RWPE2 (cell line): ENCODE data around the gene ACTR3C.

Source experiments
- ATAC-seq: fragments of 200-7000 bp; cut with Tn5 transposase; 3 replicates; pipeline ENCODE4 v1.9.1; 2021; ENCODE audit warnings: low read depth
- DNase-seq: peaks from one replicate; pipeline ENCODE4 v3.0.0-alpha.2; 2020; ENCODE audit warnings: low spot score
- H3K27ac ChIP-seq: fragments of 450-650 bp; 2 replicates; pipeline ENCODE4 v1.5.1; 2017; ENCODE audit warnings: mild to moderate bottlenecking; ENCODE audit not compliant: poor library complexity, severe bottlenecking
- H3K27me3 ChIP-seq: fragments of 250-450 bp; sonication (Bioruptor Pico); 2 replicates; pipeline ENCODE4 v1.5.1; 2021; ENCODE audit warnings: mild to moderate bottlenecking, moderate library complexity; ENCODE audit not compliant: insufficient read depth, poor library complexity, severe bottlenecking
- H3K36me3 ChIP-seq: fragments of 250-450 bp; sonication (Bioruptor Pico); 2 replicates; pipeline ENCODE4 v1.5.1; 2020; ENCODE audit warnings: low read depth, mild to moderate bottlenecking, moderate library complexity
- H3K4me1 ChIP-seq: fragments of 250-450 bp; sonication (Bioruptor Pico); 2 replicates; pipeline ENCODE4 v1.5.1; 2021; ENCODE audit warnings: mild to moderate bottlenecking, moderate library complexity; ENCODE audit not compliant: insufficient read depth, poor library complexity, severe bottlenecking
- H3K4me3 ChIP-seq: fragments of 250-450 bp; sonication (Bioruptor Pico); 2 replicates; pipeline ENCODE4 v1.5.1; 2021; ENCODE audit warnings: mild to moderate bottlenecking, moderate library complexity; ENCODE audit not compliant: severe bottlenecking
- H3K9me3 ChIP-seq: fragments of 250-450 bp; sonication (Bioruptor Pico); 2 replicates; pipeline ENCODE4 v1.5.1; 2021; ENCODE audit warnings: mild to moderate bottlenecking, moderate library complexity; ENCODE audit not compliant: severe bottlenecking
- TF ChIP-seq, protein P1 (sequence below): fragments of 450-650 bp; IDR thresholded peaks from one replicate; pipeline ENCODE4 v1.5.1; 2017; ENCODE audit warnings: mild to moderate bottlenecking, moderate library complexity; ENCODE audit not compliant: poor library complexity, severe bottlenecking

Gene ACTR3C

DNA sequence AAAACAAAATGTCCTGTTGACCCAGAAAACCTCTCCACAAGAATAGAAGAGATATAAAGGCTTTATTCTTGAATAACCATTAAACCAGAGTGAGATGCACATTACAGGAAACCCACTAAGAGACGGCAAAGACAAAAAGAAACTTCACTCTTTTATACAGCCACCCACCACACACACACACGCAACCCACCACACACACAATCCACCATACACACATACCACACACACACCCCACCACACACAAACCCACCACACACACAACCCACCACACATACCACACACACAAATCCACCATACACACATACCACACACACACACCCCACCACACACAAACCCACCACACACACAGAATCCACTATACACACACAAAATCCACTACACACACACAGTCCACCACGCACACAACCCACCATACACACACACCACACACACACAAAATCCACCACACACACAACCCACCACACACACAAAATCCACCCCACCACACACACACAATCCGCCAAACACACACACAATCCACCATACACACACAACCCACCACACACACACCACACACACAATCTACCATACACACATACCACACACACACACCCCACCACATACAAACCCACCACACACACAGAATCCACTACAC lies 35.8 kb upstream of the ACTR3C start:
- no peak for ATAC-seq
- H3K4me1 ChIP-seq: no peaks in the 10 kb centered on the region
- no peak overlapping the region for H3K4me3 ChIP-seq
- no peaks in the 10 kb centered on the region for H3K9me3 ChIP-seq
- H3K27me3 ChIP-seq: no peaks in the 10 kb centered on the region
- H3K36me3 ChIP-seq: no peaks in the 10 kb centered on the region
- H3K27ac ChIP-seq: no peak overlapping the region
- TF ChIP-seq, protein P1, sequence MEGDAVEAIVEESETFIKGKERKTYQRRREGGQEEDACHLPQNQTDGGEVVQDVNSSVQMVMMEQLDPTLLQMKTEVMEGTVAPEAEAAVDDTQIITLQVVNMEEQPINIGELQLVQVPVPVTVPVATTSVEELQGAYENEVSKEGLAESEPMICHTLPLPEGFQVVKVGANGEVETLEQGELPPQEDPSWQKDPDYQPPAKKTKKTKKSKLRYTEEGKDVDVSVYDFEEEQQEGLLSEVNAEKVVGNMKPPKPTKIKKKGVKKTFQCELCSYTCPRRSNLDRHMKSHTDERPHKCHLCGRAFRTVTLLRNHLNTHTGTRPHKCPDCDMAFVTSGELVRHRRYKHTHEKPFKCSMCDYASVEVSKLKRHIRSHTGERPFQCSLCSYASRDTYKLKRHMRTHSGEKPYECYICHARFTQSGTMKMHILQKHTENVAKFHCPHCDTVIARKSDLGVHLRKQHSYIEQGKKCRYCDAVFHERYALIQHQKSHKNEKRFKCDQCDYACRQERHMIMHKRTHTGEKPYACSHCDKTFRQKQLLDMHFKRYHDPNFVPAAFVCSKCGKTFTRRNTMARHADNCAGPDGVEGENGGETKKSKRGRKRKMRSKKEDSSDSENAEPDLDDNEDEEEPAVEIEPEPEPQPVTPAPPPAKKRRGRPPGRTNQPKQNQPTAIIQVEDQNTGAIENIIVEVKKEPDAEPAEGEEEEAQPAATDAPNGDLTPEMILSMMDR: no peak
- DNase-seq: no peak

DNA sequence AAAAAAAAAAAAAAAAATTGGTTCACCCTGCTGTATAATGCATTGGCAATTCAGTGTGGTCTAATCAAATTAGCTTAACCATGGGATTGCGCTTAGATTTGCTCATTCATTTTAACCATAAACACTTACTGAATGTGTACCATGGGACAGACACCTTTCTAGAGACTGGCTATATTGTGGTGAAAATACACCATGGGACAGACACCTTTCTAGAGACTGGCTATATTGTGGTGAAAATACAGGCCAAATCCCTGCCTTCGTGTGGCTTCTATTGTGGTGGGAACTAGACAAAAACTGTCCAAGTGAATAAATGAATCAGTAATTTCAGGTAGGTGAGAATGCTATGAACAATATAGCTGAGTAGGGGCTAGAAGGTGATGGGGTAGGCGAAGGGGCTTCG lies 35.1 kb upstream of the ACTR3C start:
- Histone ChIP-seq H3K27me3 (no peaks in the 10 kb centered on the region), H3K27ac (no peak overlapping the region), H3K4me1 (no peaks in the 10 kb centered on the region), H3K9me3 (no peaks in the 10 kb centered on the region), H3K36me3 (no peaks in the 10 kb centered on the region), H3K4me3 (no peak overlapping the region)
- TF ChIP-seq, protein P1: no peak
- ATAC-seq (no peak), DNase-seq (no peak)

DNA sequence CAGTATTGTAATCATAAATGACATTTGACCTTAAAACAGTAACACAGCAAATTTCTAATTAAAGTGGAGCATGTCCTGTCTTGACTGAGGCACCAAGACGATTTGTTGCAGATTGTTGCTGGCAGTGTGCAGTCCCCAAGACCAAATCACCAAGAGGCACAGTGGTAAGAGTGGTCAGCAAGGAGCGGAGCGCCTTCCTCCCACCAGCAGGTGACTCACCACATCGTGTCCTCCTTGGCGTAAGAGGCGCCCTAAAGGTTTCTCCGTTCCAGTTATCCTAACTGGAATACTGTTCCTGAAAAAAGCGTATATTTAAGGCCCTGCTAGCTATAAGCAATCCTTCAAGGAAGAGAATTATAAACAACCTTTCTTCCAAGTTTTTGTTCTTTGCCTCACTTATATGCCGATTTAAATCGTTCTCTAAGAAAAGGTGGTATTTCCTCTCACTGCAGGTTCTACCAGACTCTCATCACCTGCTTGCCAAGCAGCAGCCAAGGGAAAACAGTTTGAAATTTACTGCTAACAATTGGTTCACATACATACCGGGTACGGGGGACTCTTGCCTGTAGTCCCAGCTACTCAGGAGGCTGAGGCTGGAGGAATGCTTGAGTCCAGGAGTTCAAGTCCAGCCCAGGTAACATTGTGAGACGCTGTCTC lies 34.6 kb upstream of the ACTR3C start:
- no peak for DNase-seq
- Histone ChIP-seq H3K4me1 (no peaks in the 10 kb centered on the region), H3K27ac (no peak overlapping the region)

DNA sequence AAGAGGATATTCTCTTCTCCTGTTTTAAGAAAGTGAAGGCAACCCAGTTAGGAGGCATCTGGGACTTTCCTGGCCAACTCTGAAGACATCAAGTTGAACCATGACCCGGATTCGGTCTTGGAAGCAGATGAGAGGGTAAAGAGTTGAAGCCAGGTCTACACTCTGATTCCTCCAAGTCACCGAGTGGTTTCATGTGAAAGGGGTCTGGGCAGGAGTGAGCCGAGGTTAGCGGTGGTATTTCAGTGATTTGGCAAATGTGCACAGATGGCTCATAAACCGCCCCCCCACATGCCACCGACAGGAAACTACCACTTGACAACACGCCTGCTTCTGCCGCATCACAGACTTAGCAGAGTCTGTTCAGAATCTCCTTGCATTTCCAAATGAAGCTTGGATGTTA lies 33.9 kb upstream of the ACTR3C start:
- Histone ChIP-seq H3K27ac (no peak overlapping the region), H3K4me3 (no peak overlapping the region), H3K9me3 (no peaks in the 10 kb centered on the region), H3K4me1 (no peaks in the 10 kb centered on the region), H3K27me3 (no peaks in the 10 kb centered on the region), H3K36me3 (no peaks in the 10 kb centered on the region)
- no peak for ATAC-seq
- TF ChIP-seq, protein P1: no peak
- no peak for DNase-seq

More for the DNA sequence above, 34.6 kb upstream of the ACTR3C start:
- no peak for ATAC-seq
- no peaks in the 10 kb centered on the region for H3K9me3 ChIP-seq
- no peaks in the 10 kb centered on the region for H3K36me3 ChIP-seq
- no peaks in the 10 kb centered on the region for H3K27me3 ChIP-seq
- H3K4me3 ChIP-seq: no peak overlapping the region
- TF ChIP-seq, protein P1: no peak
